ENCODE measurements around the gene TMEFF1. TPM values are rescaled to one million over a fixed set of nuclear protein-coding genes. Genes with fewer than 3 reads are reported as not detected.
"Not testable (repeated sequence)": the region's sequence is repeated elsewhere in the genome, so short reads cannot be mapped to it uniquely, and the experiment has no call there.

The TMEFF1 gene
- 1 to 10 TPM in 7 of 10 donors, under 1 TPM in 3; 0.35 to 3.8 (median 1.9) TPM for polyA plus RNA-seq (ENCODE audit: insufficient read length in 10 of 10)
- long read RNA-seq, donor 1, partial matches to known transcripts: 0 of 2 reads
- long read RNA-seq, donor 1, other reads (novel, unspliced or antisense): 0 of 2 reads
- long read RNA-seq, donor 2: 0 reads
- long read RNA-seq, donor 3: 0 reads
- long read RNA-seq, donor 4, partial matches to known transcripts: 0 of 1 reads
- long read RNA-seq, donor 4, other reads (novel, unspliced or antisense): 0 of 1 reads
- long read RNA-seq, donor 5, partial matches to known transcripts: 0 of 2 reads
- long read RNA-seq, donor 5, other reads (novel, unspliced or antisense): 0 of 2 reads
- long read RNA-seq, donor 6, partial matches to known transcripts: 0 of 2 reads
- long read RNA-seq, donor 6, other reads (novel, unspliced or antisense): 0 of 2 reads
- long read RNA-seq, donor 7, partial matches to known transcripts: 0 of 4 reads
- long read RNA-seq, donor 7, other reads (novel, unspliced or antisense): 0 of 4 reads
- long read RNA-seq, donor 8, partial matches to known transcripts: 5 of 6 reads
- long read RNA-seq, donor 8, other reads (novel, unspliced or antisense): 0 of 6 reads
- long read RNA-seq, donor 9, partial matches to known transcripts: 0 of 1 reads
- long read RNA-seq, donor 9, other reads (novel, unspliced or antisense): 0 of 1 reads

- DNase-seq: peak in 2 of 3 donors; percentile 71 to 81
These were observed at the start of gene TMEFF1 for GRCh38 chr9:100472788-100473275. Gene TMEFF1, plus strand, starts transcription at chr9:100473149. Its CDS starts 396 bp downstream, at chr9:100473545.

- DNase-seq: peak in 1 of 3 donors; percentile 36
These were observed 47.2 kb upstream of the TMEFF1 start for GRCh38 chr9:100425758-100426157.

GRCh38 chr9:100426189-100426529, 46.8 kb upstream of the TMEFF1 start:
- DNase-seq: peak in 2 of 3 donors; percentile 35 to 64

- peak; percentile 63 to 81 (median 65) for DNase-seq
These were observed 46.2 kb upstream of the TMEFF1 start, which contains the start of gene MSANTD3 for GRCh38 chr9:100426530-100427365. Gene MSANTD3, plus strand, starts transcription at chr9:100427143. Its CDS starts 14,796 bp downstream, at chr9:100441939.

- DNase-seq: peak in 2 of 3 donors; percentile 48 to 82
These were observed 45.3 kb upstream of the TMEFF1 start for GRCh38 chr9:100427366-100428263.

GRCh38 chr9:100428871-100429654, 43.9 kb upstream of the TMEFF1 start:
- peak in 1 of 3 donors; percentile 97 for DNase-seq

GRCh38 chr9:100430286-100430940, 42.5 kb upstream of the TMEFF1 start:
- DNase-seq: no peak

GRCh38 chr9:100431886-100432285, 41.1 kb upstream of the TMEFF1 start:
- DNase-seq: no peak

GRCh38 chr9:100432736-100433135, 40.2 kb upstream of the TMEFF1 start:
- no peak for DNase-seq

- DNase-seq: no peak
These were observed 36.4 kb upstream of the TMEFF1 start for GRCh38 chr9:100436571-100436970.

- peak; percentile 58 to 70 (median 69) for DNase-seq
These were observed 34.8 kb upstream of the TMEFF1 start for GRCh38 chr9:100437860-100438805.

GRCh38 chr9:100440071-100440470, 32.9 kb upstream of the TMEFF1 start:
- peak in 2 of 3 donors; percentile 18 to 34 for DNase-seq

GRCh38 chr9:100440487-100440886, 32.5 kb upstream of the TMEFF1 start:
- not testable (repeated sequence) for DNase-seq

GRCh38 chr9:100441911-100442361, 31.0 kb upstream of the TMEFF1 start:
- peak in 2 of 3 donors; percentile 67 to 84 for DNase-seq

- DNase-seq: no peak
These were observed 28.9 kb upstream of the TMEFF1 start for GRCh38 chr9:100443781-100444768.

GRCh38 chr9:100445161-100445902, 27.6 kb upstream of the TMEFF1 start:
- no peak for DNase-seq
